Coronary artery (tissue), 2 donors: ENCODE measurements around the gene MBP.
A peak's percentile ranks its signal among the peaks of the same experiment; 100 is the strongest.

Experiments used
- DNase-seq: peaks from one replicate; pipeline ENCODE4 v3.0.0-alpha.2; 2017; ENCODE audit warnings: low spot score
- H3K27ac ChIP-seq, 2 donors: fragments of 200-600 bp; sonication (generic); one replicate each; pipeline ENCODE4 v1.5.1; 2016 to 2019
- H3K4me3 ChIP-seq: fragments of 200-600 bp; sonication (generic); 2 replicates; pipeline ENCODE4 v1.5.1; 2016; ENCODE audit warnings: mild to moderate bottlenecking, moderate library complexity
- CTCF ChIP-seq: fragments of 200-600 bp; sonication (generic); IDR thresholded peaks from one replicate; pipeline ENCODE4 v1.5.1; 2019; ENCODE audit warnings: antibody characterized with exemption

The MBP gene

GRCh38 chr18:77052983-77053309 lies 79.6 kb downstream of the MBP start:
- Histone ChIP-seq H3K27ac (peak overlapping the region in 1 of 2 donors; percentile 87), H3K4me3 (no peak overlapping the region)
- no peak for TF ChIP-seq CTCF
- no peak for DNase-seq

- Histone ChIP-seq H3K4me3 (no peak overlapping the region), H3K27ac (peak overlapping the region in 1 of 2 donors; percentile 87)
- no peak for DNase-seq
- TF ChIP-seq CTCF, result no peak
Measured at GRCh38 chr18:77052297-77052982, 80.1 kb downstream of the MBP start.

- Histone ChIP-seq H3K27ac (peak overlapping the region in 1 of 2 donors; percentile 87), H3K4me3 (no peak overlapping the region)
- no peak for DNase-seq
- no peak for TF ChIP-seq CTCF
Measured at GRCh38 chr18:77051581-77052296, 80.8 kb downstream of the MBP start.

GRCh38 chr18:77049938-77050337 lies 82.6 kb downstream of the MBP start:
- no peak overlapping the region for H3K4me3 ChIP-seq
- TF ChIP-seq CTCF, result no peak
- no peak for DNase-seq
- peak overlapping the region; percentile 13 to 66 for H3K27ac ChIP-seq

GRCh38 chr18:77047803-77048419 lies 84.7 kb downstream of the MBP start:
- H3K4me3 ChIP-seq, result no peak overlapping the region
- no peak overlapping the region for H3K27ac ChIP-seq
- DNase-seq, result no peak
- TF ChIP-seq CTCF, result no peak

- no peak overlapping the region for H3K27ac ChIP-seq
- TF ChIP-seq CTCF, result no peak
Measured at GRCh38 chr18:77046994-77047393, 85.6 kb downstream of the MBP start.

More at GRCh38 chr18:77046994-77047393, 85.6 kb downstream of the MBP start:
- DNase-seq, result no peak
- no peak overlapping the region for H3K4me3 ChIP-seq
